ENCODE data around the gene CSNK1G2.

The CSNK1G2 gene

DNA sequence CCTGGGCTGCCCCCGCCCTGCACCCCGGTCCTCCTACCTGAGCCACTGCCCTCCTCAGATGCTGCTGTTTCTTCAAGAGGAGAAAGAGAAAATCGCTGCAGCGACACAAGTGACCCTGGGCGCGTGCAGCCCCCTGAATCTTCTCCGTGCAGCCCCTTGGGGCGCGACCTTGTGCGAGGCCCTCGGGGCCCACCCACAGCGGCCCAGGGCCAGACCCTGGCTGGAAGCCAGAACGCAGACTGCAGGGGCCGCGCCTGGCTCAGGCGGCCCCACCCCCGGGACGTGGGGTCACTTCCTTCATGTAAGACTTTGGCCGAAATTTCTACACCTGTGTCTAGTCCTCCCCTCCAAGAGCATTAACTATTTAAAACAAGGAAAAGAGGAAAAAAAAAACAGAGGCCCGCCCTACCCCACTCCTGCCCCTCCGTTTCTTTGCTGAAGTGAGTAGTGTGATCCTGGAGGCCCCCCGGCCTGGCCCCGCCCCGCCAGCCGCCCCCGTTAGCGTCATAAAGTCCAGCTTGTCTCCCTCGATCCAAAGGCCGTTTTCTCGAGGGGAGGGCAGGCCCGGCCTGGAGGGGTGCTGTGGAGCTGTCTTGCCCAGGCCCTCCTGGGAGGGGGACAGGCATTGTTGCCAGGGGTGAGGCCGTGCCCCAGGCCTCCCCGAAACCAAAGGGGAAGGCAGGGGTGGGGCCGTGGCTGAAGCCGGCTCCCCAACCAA lies 39.3 kb downstream of the CSNK1G2 start:
- no peak for DNase-seq (ENCODE audit: low read depth)
- TF ChIP-seq, protein P1, sequence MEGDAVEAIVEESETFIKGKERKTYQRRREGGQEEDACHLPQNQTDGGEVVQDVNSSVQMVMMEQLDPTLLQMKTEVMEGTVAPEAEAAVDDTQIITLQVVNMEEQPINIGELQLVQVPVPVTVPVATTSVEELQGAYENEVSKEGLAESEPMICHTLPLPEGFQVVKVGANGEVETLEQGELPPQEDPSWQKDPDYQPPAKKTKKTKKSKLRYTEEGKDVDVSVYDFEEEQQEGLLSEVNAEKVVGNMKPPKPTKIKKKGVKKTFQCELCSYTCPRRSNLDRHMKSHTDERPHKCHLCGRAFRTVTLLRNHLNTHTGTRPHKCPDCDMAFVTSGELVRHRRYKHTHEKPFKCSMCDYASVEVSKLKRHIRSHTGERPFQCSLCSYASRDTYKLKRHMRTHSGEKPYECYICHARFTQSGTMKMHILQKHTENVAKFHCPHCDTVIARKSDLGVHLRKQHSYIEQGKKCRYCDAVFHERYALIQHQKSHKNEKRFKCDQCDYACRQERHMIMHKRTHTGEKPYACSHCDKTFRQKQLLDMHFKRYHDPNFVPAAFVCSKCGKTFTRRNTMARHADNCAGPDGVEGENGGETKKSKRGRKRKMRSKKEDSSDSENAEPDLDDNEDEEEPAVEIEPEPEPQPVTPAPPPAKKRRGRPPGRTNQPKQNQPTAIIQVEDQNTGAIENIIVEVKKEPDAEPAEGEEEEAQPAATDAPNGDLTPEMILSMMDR (conservative IDR thresholded peaks at IDR 0.05; ENCODE audit: low read depth, low read length), result no peak

GRCh38 chr19:1980809-1981181 lies 39.8 kb downstream of the CSNK1G2 start:
- DNase-seq (ENCODE audit: low read depth), result no peak
- no peak overlapping the region for H3K4me3 ChIP-seq (ENCODE audit: low read length)
- TF ChIP-seq, protein P1 (conservative IDR thresholded peaks at IDR 0.05; ENCODE audit: low read depth, low read length), result no peak

More for the DNA sequence above, 39.3 kb downstream of the CSNK1G2 start:
- H3K4me3 ChIP-seq (ENCODE audit: low read length), result no peak overlapping the region

DNA sequence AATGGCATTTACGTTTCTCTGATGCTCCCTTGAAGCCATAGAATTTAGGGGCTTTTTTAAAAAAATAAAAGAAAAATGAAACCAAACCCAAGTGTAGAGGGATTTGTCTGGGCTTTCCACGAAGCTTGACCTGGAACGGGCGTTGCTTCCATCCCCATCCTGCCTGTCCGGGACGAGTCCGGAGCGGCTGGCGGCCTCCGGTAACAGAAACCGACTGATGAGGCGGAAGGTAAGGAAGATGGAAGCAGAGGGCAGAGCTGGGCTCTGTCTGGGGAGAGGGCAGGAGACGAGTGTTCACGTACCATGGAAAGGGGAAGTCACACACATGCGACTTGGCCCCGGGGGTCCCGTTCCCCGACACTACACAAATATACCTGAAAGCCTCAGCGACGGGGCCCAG lies 40.3 kb downstream of the CSNK1G2 start:
- TF ChIP-seq, protein P1 (conservative IDR thresholded peaks at IDR 0.05; ENCODE audit: low read depth, low read length), result no peak
- no peak for DNase-seq (ENCODE audit: low read depth)
- H3K4me3 ChIP-seq (ENCODE audit: low read length), result no peak overlapping the region

GRCh38 chr19:1984357-1984756 lies 43.4 kb downstream of the CSNK1G2 start:
- TF ChIP-seq, protein P1 (conservative IDR thresholded peaks at IDR 0.05; ENCODE audit: low read depth, low read length), result no peak
- DNase-seq (ENCODE audit: low read depth), result no peak
- H3K4me3 ChIP-seq (ENCODE audit: low read length), result no peak overlapping the region

DNA sequence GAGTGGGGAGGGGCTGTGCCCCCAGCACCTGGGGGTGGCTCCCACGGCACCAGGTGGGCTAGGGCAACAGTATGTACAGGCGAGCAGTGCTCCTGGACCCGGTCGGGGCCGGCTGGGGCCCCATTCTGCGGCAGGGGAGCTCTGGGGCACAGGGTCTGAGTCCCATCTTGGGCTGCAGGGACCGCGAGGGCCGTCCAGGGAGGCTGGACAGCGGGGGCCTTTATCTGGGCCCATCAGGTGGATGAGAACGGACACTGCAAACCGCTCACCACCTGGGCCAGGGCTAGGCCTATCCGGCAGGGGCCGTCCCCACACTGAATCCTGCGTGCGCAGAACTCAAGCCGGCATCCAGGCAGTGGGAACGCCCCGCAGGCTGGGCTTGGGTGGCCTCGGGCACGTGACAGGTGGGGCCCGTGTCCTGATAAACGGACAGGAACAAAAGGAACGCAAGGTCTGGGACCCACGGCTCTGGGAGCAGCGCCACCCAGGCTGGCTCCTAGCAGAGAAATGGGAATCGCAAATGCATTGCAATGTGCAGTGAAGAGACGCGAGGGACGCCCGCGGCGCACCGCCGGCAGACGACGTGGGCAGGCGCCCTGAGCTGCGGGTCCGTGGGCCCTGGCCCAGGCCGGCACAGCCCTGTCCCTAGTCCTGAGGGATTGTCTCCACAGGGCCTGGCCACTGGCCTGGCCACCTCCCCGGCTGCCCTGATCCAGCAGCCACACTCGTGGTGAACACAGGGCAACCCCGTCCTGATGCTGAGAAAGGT lies 44.8 kb downstream of the CSNK1G2 start:
- no peak for DNase-seq (ENCODE audit: low read depth)
- TF ChIP-seq, protein P1 (conservative IDR thresholded peaks at IDR 0.05; ENCODE audit: low read depth, low read length), result no peak
- no peak overlapping the region for H3K4me3 ChIP-seq (ENCODE audit: low read length)

- no peak overlapping the region for H3K4me3 ChIP-seq (ENCODE audit: low read length)
- DNase-seq (ENCODE audit: low read depth), result no peak
- TF ChIP-seq, protein P1 (conservative IDR thresholded peaks at IDR 0.05; ENCODE audit: low read depth, low read length), result no peak
Observed at GRCh38 chr19:1986357-1987162, 45.6 kb downstream of the CSNK1G2 start.

Measured in retinal pigment epithelial cell (primary cell).